Neuronal stem cell (in vitro differentiated cells): ENCODE measurements around the gene SET.

Experiments
- DNase-seq: peaks from one replicate; pipeline ENCODE4 v3.0.0-alpha.2; 2013; ENCODE audit warnings: low spot score
- H2AFZ ChIP-seq: one replicate; pipeline ENCODE4 v1.6.1; 2013; ENCODE audit warnings: mild to moderate bottlenecking, low read length, inconsistent platforms
- H2AK5ac ChIP-seq: 2 replicates; pipeline ENCODE4 v1.6.1; 2013; ENCODE audit warnings: low read depth, mild to moderate bottlenecking, inconsistent platforms, low read length, moderate library complexity, mixed read lengths
- H2BK120ac ChIP-seq: 2 replicates; pipeline ENCODE4 v1.6.1; 2013; ENCODE audit warnings: low read depth, mild to moderate bottlenecking, inconsistent platforms, low read length, moderate library complexity, mixed read lengths
- H2BK12ac ChIP-seq: one replicate; pipeline ENCODE4 v1.6.1; 2013; ENCODE audit warnings: low read length, inconsistent platforms
- H2BK15ac ChIP-seq: 2 replicates; pipeline ENCODE4 v1.6.1; 2013; ENCODE audit warnings: mild to moderate bottlenecking, low read length, inconsistent platforms, mixed read lengths
- H2BK5ac ChIP-seq: one replicate; pipeline ENCODE4 v1.6.1; 2013; ENCODE audit warnings: inconsistent platforms, mild to moderate bottlenecking, low read length, moderate library complexity
- H3K14ac ChIP-seq: one replicate; pipeline ENCODE4 v1.6.1; 2013; ENCODE audit warnings: low read length, inconsistent platforms
- H3K18ac ChIP-seq: 2 replicates; pipeline ENCODE4 v1.6.1; 2013; ENCODE audit warnings: low read length, inconsistent platforms
- H3K23ac ChIP-seq: 2 replicates; pipeline ENCODE4 v1.6.1; 2013; ENCODE audit warnings: low read depth, mild to moderate bottlenecking, mixed read lengths, low read length, inconsistent platforms; ENCODE audit not compliant: poor library complexity
- H3K27ac ChIP-seq: replicated peaks from 3 replicates; pipeline ENCODE4 v1.5.1; 2013; ENCODE audit warnings: low read length, inconsistent platforms
- H3K27me3 ChIP-seq, 3 experiments: 2 replicates each; pipeline ENCODE4 v1.6.1; 2013; ENCODE audit warnings: low read length in 3 of 3, mild to moderate bottlenecking in 2 of 3, inconsistent platforms in 1 of 3, low read depth in 1 of 3, mixed read lengths in 1 of 3, moderate library complexity in 1 of 3; ENCODE audit not compliant: control insufficient read depth in 3 of 3, insufficient read depth in 3 of 3
- H3K36me3 ChIP-seq, 2 donors: replicated peaks in 1 of 2; 2 replicates each; pipeline ENCODE4 v1.6.1; 2013; ENCODE audit warnings: low read length in 2 of 2; ENCODE audit not compliant: control insufficient read depth in 2 of 2, insufficient read depth in 2 of 2
- H3K4ac ChIP-seq: 2 replicates; pipeline ENCODE4 v1.6.1; 2013; ENCODE audit warnings: inconsistent platforms, mild to moderate bottlenecking, low read length, moderate library complexity
- H3K4me1 ChIP-seq, 2 donors: 1 replicate in 1 of 2; 2 replicates in 1 of 2; pipeline ENCODE4 v1.6.1; 2013; ENCODE audit warnings: low read length in 2 of 2, low read depth in 1 of 2; ENCODE audit not compliant: control insufficient read depth in 2 of 2, insufficient read depth in 1 of 2
- H3K4me2 ChIP-seq: one replicate; pipeline ENCODE4 v1.6.1; 2013; ENCODE audit warnings: mild to moderate bottlenecking, low read length, inconsistent platforms; ENCODE audit not compliant: insufficient read depth, poor library complexity, severe bottlenecking
- H3K4me3 ChIP-seq, 2 donors: 2 replicates each; pipeline ENCODE4 v1.5.1; 2013; ENCODE audit warnings: low read length in 2 of 2, mild to moderate bottlenecking in 2 of 2, inconsistent platforms in 1 of 2, moderate library complexity in 1 of 2
- H3K79me1 ChIP-seq: one replicate; pipeline ENCODE4 v1.6.1; 2013; ENCODE audit warnings: low read depth, mild to moderate bottlenecking, inconsistent platforms, low read length, moderate library complexity
- H3K9ac ChIP-seq: one replicate; pipeline ENCODE4 v1.6.1; 2013; ENCODE audit warnings: mild to moderate bottlenecking, low read depth, low read length, inconsistent platforms; ENCODE audit not compliant: poor library complexity
- H3K9me3 ChIP-seq, 2 donors: replicated peaks in 1 of 2; 2 replicates each; pipeline versions ENCODE3 to v1.6.1; 2013; ENCODE audit warnings: low read length in 2 of 2, mild to moderate bottlenecking in 2 of 2, inconsistent platforms in 1 of 2, low read depth in 1 of 2, mixed read lengths in 1 of 2, moderate library complexity in 1 of 2; ENCODE audit not compliant: control insufficient read depth in 2 of 2, insufficient read depth in 1 of 2
- H4K8ac ChIP-seq: one replicate; pipeline ENCODE4 v1.6.1; 2013; ENCODE audit warnings: low read depth, mild to moderate bottlenecking, inconsistent platforms, low read length, moderate library complexity
- H4K91ac ChIP-seq: one replicate; pipeline ENCODE4 v1.6.1; 2013; ENCODE audit warnings: low read length, low read depth, mild to moderate bottlenecking, inconsistent platforms; ENCODE audit not compliant: poor library complexity
- WGBS, 2 donors: extraction: QIAGEN DNeasy Blood & Tissue Kit; methylation state at CpG; one replicate each; pipeline ENCODE4 v1.1.7; 2013; ENCODE audit warnings: missing lambda C conversion rate in 2 of 2, mixed read lengths in 1 of 2; ENCODE audit not compliant: insufficient read length in 2 of 2, insufficient replicate concordance in 1 of 2; ENCODE audit errors: extremely low coverage in 2 of 2; 5-methylcytosine and 5-hydroxymethylcytosine counted together

The SET gene

GRCh38 chr9:128724744-128725211 is 35.8 kb downstream of the SET start:
- H3K27ac ChIP-seq, result peak overlapping the region; percentile 70
- no CpG with 5 or more reads among the region's 10 CpGs for WGBS, 2 donors
- H3K27me3 ChIP-seq, result no peaks in the 10 kb centered on the region

DNA sequence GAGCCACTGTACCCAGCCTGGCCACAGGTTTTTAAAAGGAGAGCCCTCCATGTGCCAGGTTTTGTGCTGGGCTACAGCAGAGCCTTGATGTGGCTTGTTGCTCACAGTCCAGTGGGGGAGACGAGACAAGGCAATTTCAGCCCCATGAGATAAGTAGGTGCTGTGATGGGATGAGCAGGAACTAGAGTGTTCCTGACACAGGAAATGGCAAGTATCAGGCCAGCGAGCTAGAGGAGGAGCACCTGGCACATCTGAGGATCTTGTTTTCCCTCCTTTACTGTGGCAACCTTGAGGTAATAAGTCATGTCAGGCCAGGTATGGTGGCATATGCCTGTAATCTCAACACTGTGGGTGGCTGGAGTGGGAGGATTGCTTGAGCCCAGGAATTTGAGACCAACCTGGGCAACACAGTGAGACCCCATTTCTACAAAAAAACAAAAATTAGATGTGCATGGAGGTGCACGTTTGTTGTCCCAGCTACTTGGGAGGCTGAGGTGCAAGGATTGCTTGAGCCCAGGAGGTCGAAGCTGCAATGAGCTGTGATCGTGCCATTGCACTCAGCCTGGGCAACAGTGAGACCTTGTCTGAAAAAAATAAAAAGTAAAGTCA is 38.7 kb downstream of the SET start:
- H2AK5ac ChIP-seq, result no peak overlapping the region
- no CpG with 5 or more reads among the region's 5 CpGs for WGBS, 2 donors
- no peak overlapping the region for H2BK5ac ChIP-seq
- no peak overlapping the region for H3K9ac ChIP-seq
- H2AFZ ChIP-seq, result no peak overlapping the region
- H3K36me3 ChIP-seq, result peaks cover 4 to 6% of the 10 kb centered on the region in 2 donors
- H3K4me2 ChIP-seq, result no peak overlapping the region
- no peak overlapping the region for H3K23ac ChIP-seq
- H3K18ac ChIP-seq, result no peak overlapping the region
- no peak overlapping the region for H3K4me3 ChIP-seq
- no peak overlapping the region for H2BK12ac ChIP-seq
- no peak overlapping the region for H3K14ac ChIP-seq
- H4K91ac ChIP-seq, result no peak overlapping the region
- no peaks in the 10 kb centered on the region for H3K9me3 ChIP-seq
- H2BK120ac ChIP-seq, result no peak overlapping the region
- H3K27ac ChIP-seq, result no peak overlapping the region
- no peak overlapping the region for H4K8ac ChIP-seq
- peaks cover 0 to 16% of the 10 kb centered on the region in 2 donors for H3K4me1 ChIP-seq
- H3K79me1 ChIP-seq, result no peaks in the 10 kb centered on the region
- DNase-seq, result no peak
- H3K27me3 ChIP-seq, result no peaks in the 10 kb centered on the region
- no peak overlapping the region for H2BK15ac ChIP-seq
- H3K4ac ChIP-seq, result no peak overlapping the region

More at GRCh38 chr9:128724744-128725211, 35.8 kb downstream of the SET start:
- no peak overlapping the region for H3K9ac ChIP-seq
- H3K23ac ChIP-seq, result no peak overlapping the region
- H2AFZ ChIP-seq, result peak overlapping the region; percentile 76
- no peaks in the 10 kb centered on the region for H3K9me3 ChIP-seq
- H3K4me3 ChIP-seq, result peak overlapping the region; percentile 35 to 82
- H3K4me1 ChIP-seq, result peaks cover 0 to 16% of the 10 kb centered on the region in 2 donors
- no peak overlapping the region for H2AK5ac ChIP-seq
- H2BK120ac ChIP-seq, result no peak overlapping the region
- no peak overlapping the region for H2BK5ac ChIP-seq
- no peaks in the 10 kb centered on the region for H3K79me1 ChIP-seq
- no peak overlapping the region for H4K91ac ChIP-seq
- no peak overlapping the region for H4K8ac ChIP-seq
- DNase-seq, result peak; percentile 68
- H3K18ac ChIP-seq, result no peak overlapping the region
- H3K4me2 ChIP-seq, result no peak overlapping the region
- H3K36me3 ChIP-seq, result peaks cover 9 to 12% of the 10 kb centered on the region in 2 donors
- no peak overlapping the region for H2BK12ac ChIP-seq
- no peak overlapping the region for H3K14ac ChIP-seq
- no peak overlapping the region for H2BK15ac ChIP-seq
- no peak overlapping the region for H3K4ac ChIP-seq

DNA sequence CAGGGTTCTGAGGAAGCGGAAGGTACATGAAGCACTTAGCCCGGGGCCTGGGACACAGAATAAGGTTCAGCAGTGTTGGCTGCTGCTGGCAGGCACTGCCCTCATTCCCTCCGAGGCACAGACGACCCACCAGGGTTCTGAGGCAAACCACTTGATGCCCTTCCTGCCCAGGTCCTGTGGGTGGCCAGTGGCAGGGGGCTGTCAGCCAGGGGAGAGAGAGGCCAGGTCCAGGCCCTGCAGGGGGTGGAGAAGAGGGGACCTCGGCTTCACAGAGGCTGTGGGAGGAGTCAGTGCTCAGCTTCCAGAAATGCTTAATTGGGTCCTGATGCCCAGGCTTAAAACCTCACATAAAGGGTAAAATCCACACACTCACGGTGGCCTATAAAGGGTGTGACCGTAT is 39.3 kb downstream of the SET start:
- no peak overlapping the region for H3K4me2 ChIP-seq
- H4K8ac ChIP-seq, result no peak overlapping the region
- H3K23ac ChIP-seq, result peak overlapping the region; percentile 20
- H2BK12ac ChIP-seq, result no peak overlapping the region
- no peak overlapping the region for H2AFZ ChIP-seq
- H2BK120ac ChIP-seq, result no peak overlapping the region
- H3K18ac ChIP-seq, result no peak overlapping the region
- no peaks in the 10 kb centered on the region for H3K9me3 ChIP-seq
- no peak overlapping the region for H2BK15ac ChIP-seq
- no peak overlapping the region for H3K14ac ChIP-seq
- no peak overlapping the region for H3K27ac ChIP-seq
- WGBS, 2 donors, result no CpG with 5 or more reads among the region's 7 CpGs
- H2BK5ac ChIP-seq, result no peak overlapping the region
- peaks cover 5 to 9% of the 10 kb centered on the region in 2 donors for H3K36me3 ChIP-seq
- no peak overlapping the region for H3K4ac ChIP-seq
- no peaks in the 10 kb centered on the region for H3K79me1 ChIP-seq
- peaks cover 0 to 13% of the 10 kb centered on the region in 2 donors for H3K4me1 ChIP-seq
- DNase-seq, result no peak
- no peaks in the 10 kb centered on the region for H3K27me3 ChIP-seq
- H3K4me3 ChIP-seq, result no peak overlapping the region
- no peak overlapping the region for H4K91ac ChIP-seq
- H2AK5ac ChIP-seq, result no peak overlapping the region
- H3K9ac ChIP-seq, result peak overlapping the region; percentile 63

- WGBS, 2 donors, result no CpG with 5 or more reads among the region's 5 CpGs
- no peak overlapping the region for H2BK5ac ChIP-seq
Observed at GRCh38 chr9:128729302-128729701, 40.3 kb downstream of the SET start.

More at GRCh38 chr9:128729302-128729701, 40.3 kb downstream of the SET start:
- Histone ChIP-seq H3K36me3 (peaks cover 5 to 9% of the 10 kb centered on the region in 2 donors), H2BK12ac (no peak overlapping the region), H2AFZ (no peak overlapping the region), H3K9ac (peak overlapping the region; percentile 33), H3K23ac (peak overlapping the region; percentile 57), H2BK120ac (peak overlapping the region; percentile 78), H2AK5ac (no peak overlapping the region), H3K4me2 (no peak overlapping the region), H3K27me3 (no peaks in the 10 kb centered on the region), H3K14ac (no peak overlapping the region), H3K4ac (no peak overlapping the region), H3K27ac (no peak overlapping the region), H4K8ac (no peak overlapping the region), H3K4me1 (peaks cover 0 to 10% of the 10 kb centered on the region in 2 donors), H2BK15ac (no peak overlapping the region), H4K91ac (no peak overlapping the region), H3K18ac (no peak overlapping the region), H3K9me3 (no peaks in the 10 kb centered on the region), H3K4me3 (no peak overlapping the region), H3K79me1 (no peaks in the 10 kb centered on the region)
- DNase-seq, result no peak
